K562 (cell line): ENCODE results near the gene DHDDS. TPM values are rescaled to one million over a fixed set of nuclear protein-coding genes. Genes with fewer than 3 reads are reported as not detected.

Experiments
- GABPB1 ChIP-seq: sonication (generic); formaldehyde crosslinking; IDR thresholded peaks from 2 replicates; pipeline ENCODE4 v1.8.0; 2022; ENCODE audit warnings: mild to moderate bottlenecking, missing genetic modification reagents
- MAFG ChIP-seq: fragments of 450-650 bp; conservative IDR thresholded peaks from 2 replicates; pipeline ENCODE4 v1.6.1; 2016; ENCODE audit warnings: missing genetic modification characterization, missing compliant biosample characterization
- MBD2 ChIP-seq: sonication (generic); IDR thresholded peaks from 2 replicates; pipeline ENCODE4 v1.6.1; 2016; ENCODE audit warnings: low read depth, borderline replicate concordance
- MTF1 ChIP-seq: fragments of 250-450 bp; sonication (Bioruptor Pico); IDR thresholded peaks from 2 replicates; pipeline ENCODE4 v1.9.0; 2021; ENCODE audit warnings: moderate library complexity, mild to moderate bottlenecking, inconsistent platforms, borderline replicate concordance
- PCBP1 ChIP-seq: fragments of 200-400 bp; formaldehyde crosslinking; IDR thresholded peaks from 2 replicates; pipeline ENCODE4 v1.6.1; 2018; ENCODE audit warnings: mild to moderate bottlenecking, low read depth, low read length; ENCODE audit not compliant: poor library complexity, severe bottlenecking
- POLR2A ChIP-seq: fragments of 450-650 bp; conservative IDR thresholded peaks from 2 replicates; pipeline ENCODE4 v1.6.1; 2016
- POLR2B ChIP-seq: fragments of 450-650 bp; IDR thresholded peaks from 2 replicates; pipeline ENCODE4 v1.6.1; 2018; ENCODE audit warnings: low read depth; ENCODE audit not compliant: partially characterized antibody
- PTRF ChIP-seq: fragments of 450-650 bp; IDR thresholded peaks from 2 replicates; pipeline ENCODE4 v1.6.1; 2016; ENCODE audit warnings: mild to moderate bottlenecking, missing genetic modification characterization, missing compliant biosample characterization
- RBM22 ChIP-seq: fragments of 200-400 bp; formaldehyde crosslinking; IDR thresholded peaks from 2 replicates; pipeline ENCODE4 v1.6.1; 2018; ENCODE audit warnings: low read length, low read depth; ENCODE audit not compliant: poor library complexity, severe bottlenecking
- SMARCA4 ChIP-seq: fragments of 450-650 bp; IDR thresholded peaks from 2 replicates; pipeline ENCODE4 v1.6.1; 2016
- TRIM28 ChIP-seq: fragments of 450-650 bp; IDR thresholded peaks from 2 replicates; pipeline ENCODE4 v1.6.1; 2017
- ZBTB8A ChIP-seq: fragments of 450-650 bp; IDR thresholded peaks from 2 replicates; pipeline ENCODE4 v1.6.1; 2018; ENCODE audit warnings: mild to moderate bottlenecking, moderate library complexity; ENCODE audit not compliant: partially characterized antibody
- ZNF212 ChIP-seq: fragments of 450-650 bp; formaldehyde crosslinking; IDR thresholded peaks from 2 replicates; pipeline ENCODE4 v1.4.0; 2020; ENCODE audit warnings: mild to moderate bottlenecking
- ZNF239 ChIP-seq: fragments of 250-450 bp; sonication (Bioruptor Pico); IDR thresholded peaks from 2 replicates; pipeline ENCODE4 v1.4.0; 2020; ENCODE audit warnings: mild to moderate bottlenecking
- ZNF764 ChIP-seq: fragments of 250-450 bp; sonication (Bioruptor Pico); IDR thresholded peaks from 2 replicates; pipeline ENCODE4 v1.4.0; 2020; ENCODE audit warnings: low read depth, mild to moderate bottlenecking, moderate library complexity
- polyA plus RNA-seq, 8 experiments: library from polyadenylated mRNA; depleted of rRNA in 4 of 8; stranded (reverse) in 5 of 8; unstranded in 3 of 8; fragments of >200 nt; fragmentation: Nextera tagmentation in 2 of 8; fragmentation: Illumina TruSeq in 1 of 8; extraction: Ambion mirVana in 2 of 8; extraction: Trizol in 1 of 8; gene quantifications; 2 replicates each; pipeline versions ENCODE4 v1.2.1 to v1.2.3, GENCODE V29; 2011 to 2014; ENCODE audit warnings: inconsistent platforms in 1 of 8, missing spikeins in 1 of 8
- total RNA-seq, 7 experiments: library from RNA; depleted of rRNA in 6 of 7; stranded (reverse); fragments of >200 nt in 6 of 7; fragmentation: Illumina TruSeq in 2 of 7; extraction: Trizol in 2 of 7; gene quantifications; 2 replicates each; pipeline versions ENCODE4 v1.2.1 to v1.2.3, GENCODE V29; 2011 to 2021; ENCODE audit warnings: low replicate concordance in 1 of 7
- TF ChIP-seq, protein P1 (sequence below): fragments of 450-650 bp; IDR thresholded peaks from 2 replicates; pipeline ENCODE4 v1.6.1; 2016; ENCODE audit warnings: mild to moderate bottlenecking
- TF ChIP-seq, protein P2 (sequence below), 2 experiments: fragments of 150-350 bp in 1 of 2; IDR thresholded peaks; 2 replicates each; pipeline ENCODE4 v1.6.1; 2012 to 2016; ENCODE audit warnings: low read depth in 2 of 2, low read length in 2 of 2, mild to moderate bottlenecking in 1 of 2, moderate library complexity in 1 of 2
- TF ChIP-seq, protein P3 (sequence below): fragments of 250-450 bp; sonication (Bioruptor Pico); IDR thresholded peaks from 2 replicates; pipeline ENCODE4 v1.5.1; 2021; ENCODE audit warnings: mild to moderate bottlenecking
- TF ChIP-seq, protein P4 (sequence below): fragments of 250-450 bp; sonication (Bioruptor Pico); IDR thresholded peaks from 2 replicates; pipeline ENCODE4 v1.5.0; 2021; ENCODE audit warnings: mild to moderate bottlenecking, borderline replicate concordance

Gene DHDDS
- total and polyA plus RNA-seq, 9 of the 15 experiments (the other 6 are each of a cell fraction or from before 2014, with no cell fraction given) = 33.3 to 55.0 (median 44.3) TPM

DNA sequence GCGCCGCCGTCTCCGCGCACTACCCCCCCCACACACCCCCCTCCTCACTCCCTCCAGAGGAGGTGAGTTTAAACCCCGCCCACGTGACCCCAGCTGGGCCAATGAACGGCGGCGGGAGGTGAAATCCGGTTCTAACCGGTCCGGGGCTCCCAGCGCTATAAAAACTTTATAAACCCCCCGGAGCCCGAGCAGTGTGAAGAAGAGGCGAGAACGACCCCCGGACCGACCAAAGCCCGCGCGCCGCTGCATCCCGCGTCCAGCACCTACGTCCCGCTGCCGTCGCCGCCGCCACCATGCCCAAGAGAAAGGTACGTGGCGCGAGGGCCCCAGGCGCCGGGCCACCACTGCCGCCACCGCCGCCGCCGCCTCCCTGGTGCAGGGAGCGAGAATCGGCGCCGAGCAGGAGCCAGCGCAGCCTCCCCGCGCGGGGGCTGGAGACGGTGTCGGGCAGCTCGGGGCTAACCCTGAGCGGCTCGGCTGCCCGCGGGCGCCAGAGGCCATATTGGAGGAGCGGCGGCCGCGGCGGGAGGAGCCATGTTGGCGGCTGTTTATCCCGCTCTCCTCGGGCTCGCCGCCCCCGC lies 40.3 kb downstream of the DHDDS start, which contains the start of gene HMGN2 (continued):
- TF ChIP-seq, protein P1, sequence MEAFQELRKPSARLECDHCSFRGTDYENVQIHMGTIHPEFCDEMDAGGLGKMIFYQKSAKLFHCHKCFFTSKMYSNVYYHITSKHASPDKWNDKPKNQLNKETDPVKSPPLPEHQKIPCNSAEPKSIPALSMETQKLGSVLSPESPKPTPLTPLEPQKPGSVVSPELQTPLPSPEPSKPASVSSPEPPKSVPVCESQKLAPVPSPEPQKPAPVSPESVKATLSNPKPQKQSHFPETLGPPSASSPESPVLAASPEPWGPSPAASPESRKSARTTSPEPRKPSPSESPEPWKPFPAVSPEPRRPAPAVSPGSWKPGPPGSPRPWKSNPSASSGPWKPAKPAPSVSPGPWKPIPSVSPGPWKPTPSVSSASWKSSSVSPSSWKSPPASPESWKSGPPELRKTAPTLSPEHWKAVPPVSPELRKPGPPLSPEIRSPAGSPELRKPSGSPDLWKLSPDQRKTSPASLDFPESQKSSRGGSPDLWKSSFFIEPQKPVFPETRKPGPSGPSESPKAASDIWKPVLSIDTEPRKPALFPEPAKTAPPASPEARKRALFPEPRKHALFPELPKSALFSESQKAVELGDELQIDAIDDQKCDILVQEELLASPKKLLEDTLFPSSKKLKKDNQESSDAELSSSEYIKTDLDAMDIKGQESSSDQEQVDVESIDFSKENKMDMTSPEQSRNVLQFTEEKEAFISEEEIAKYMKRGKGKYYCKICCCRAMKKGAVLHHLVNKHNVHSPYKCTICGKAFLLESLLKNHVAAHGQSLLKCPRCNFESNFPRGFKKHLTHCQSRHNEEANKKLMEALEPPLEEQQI = no peak
- TF ChIP-seq, protein P2, sequence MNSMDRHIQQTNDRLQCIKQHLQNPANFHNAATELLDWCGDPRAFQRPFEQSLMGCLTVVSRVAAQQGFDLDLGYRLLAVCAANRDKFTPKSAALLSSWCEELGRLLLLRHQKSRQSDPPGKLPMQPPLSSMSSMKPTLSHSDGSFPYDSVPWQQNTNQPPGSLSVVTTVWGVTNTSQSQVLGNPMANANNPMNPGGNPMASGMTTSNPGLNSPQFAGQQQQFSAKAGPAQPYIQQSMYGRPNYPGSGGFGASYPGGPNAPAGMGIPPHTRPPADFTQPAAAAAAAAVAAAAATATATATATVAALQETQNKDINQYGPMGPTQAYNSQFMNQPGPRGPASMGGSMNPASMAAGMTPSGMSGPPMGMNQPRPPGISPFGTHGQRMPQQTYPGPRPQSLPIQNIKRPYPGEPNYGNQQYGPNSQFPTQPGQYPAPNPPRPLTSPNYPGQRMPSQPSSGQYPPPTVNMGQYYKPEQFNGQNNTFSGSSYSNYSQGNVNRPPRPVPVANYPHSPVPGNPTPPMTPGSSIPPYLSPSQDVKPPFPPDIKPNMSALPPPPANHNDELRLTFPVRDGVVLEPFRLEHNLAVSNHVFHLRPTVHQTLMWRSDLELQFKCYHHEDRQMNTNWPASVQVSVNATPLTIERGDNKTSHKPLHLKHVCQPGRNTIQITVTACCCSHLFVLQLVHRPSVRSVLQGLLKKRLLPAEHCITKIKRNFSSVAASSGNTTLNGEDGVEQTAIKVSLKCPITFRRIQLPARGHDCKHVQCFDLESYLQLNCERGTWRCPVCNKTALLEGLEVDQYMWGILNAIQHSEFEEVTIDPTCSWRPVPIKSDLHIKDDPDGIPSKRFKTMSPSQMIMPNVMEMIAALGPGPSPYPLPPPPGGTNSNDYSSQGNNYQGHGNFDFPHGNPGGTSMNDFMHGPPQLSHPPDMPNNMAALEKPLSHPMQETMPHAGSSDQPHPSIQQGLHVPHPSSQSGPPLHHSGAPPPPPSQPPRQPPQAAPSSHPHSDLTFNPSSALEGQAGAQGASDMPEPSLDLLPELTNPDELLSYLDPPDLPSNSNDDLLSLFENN (IDR thresholded peaks at IDR 0.05; ENCODE audit: low read depth in 2 of 2, low read length in 2 of 2) = peak in 1 of 2 experiments; percentile 82; a peak in 2 of 4 replicates
- TF ChIP-seq PCBP1 = peak; percentile 84
- TF ChIP-seq MBD2 = no peak; the same call in 1 of the 2 replicates
- TF ChIP-seq PTRF (tag) = no peak
- TF ChIP-seq MAFG (tag) = no peak
- TF ChIP-seq RBM22 = no peak
- TF ChIP-seq GABPB1 (CRISPR knock-in tag) = no peak
- no peak for TF ChIP-seq SMARCA4
- TF ChIP-seq POLR2A = peak; percentile 96
- TF ChIP-seq MTF1 = no peak
- 0 out of 2 replicates have a peak, but pooled peaks have one; percentile 48 for TF ChIP-seq ZNF764 (CRISPR knock-in tag)
- no peak for TF ChIP-seq TRIM28
- no peak for TF ChIP-seq ZBTB8A
- TF ChIP-seq, protein P3, sequence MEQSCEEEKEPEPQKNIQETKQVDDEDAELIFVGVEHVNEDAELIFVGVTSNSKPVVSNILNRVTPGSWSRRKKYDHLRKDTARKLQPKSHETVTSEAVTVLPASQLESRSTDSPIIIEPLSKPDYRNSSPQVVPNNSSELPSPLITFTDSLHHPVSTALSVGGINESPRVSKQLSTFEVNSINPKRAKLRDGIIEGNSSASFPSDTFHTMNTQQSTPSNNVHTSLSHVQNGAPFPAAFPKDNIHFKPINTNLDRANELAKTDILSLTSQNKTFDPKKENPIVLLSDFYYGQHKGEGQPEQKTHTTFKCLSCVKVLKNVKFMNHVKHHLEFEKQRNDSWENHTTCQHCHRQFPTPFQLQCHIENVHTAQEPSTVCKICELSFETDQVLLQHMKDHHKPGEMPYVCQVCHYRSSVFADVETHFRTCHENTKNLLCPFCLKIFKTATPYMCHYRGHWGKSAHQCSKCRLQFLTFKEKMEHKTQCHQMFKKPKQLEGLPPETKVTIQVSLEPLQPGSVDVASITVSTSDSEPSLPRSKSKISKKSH = no peak
- TF ChIP-seq ZNF239 (CRISPR knock-in tag) = no peak
- no peak for TF ChIP-seq ZNF212
- TF ChIP-seq POLR2B = peak; percentile 81
- TF ChIP-seq, protein P4, sequence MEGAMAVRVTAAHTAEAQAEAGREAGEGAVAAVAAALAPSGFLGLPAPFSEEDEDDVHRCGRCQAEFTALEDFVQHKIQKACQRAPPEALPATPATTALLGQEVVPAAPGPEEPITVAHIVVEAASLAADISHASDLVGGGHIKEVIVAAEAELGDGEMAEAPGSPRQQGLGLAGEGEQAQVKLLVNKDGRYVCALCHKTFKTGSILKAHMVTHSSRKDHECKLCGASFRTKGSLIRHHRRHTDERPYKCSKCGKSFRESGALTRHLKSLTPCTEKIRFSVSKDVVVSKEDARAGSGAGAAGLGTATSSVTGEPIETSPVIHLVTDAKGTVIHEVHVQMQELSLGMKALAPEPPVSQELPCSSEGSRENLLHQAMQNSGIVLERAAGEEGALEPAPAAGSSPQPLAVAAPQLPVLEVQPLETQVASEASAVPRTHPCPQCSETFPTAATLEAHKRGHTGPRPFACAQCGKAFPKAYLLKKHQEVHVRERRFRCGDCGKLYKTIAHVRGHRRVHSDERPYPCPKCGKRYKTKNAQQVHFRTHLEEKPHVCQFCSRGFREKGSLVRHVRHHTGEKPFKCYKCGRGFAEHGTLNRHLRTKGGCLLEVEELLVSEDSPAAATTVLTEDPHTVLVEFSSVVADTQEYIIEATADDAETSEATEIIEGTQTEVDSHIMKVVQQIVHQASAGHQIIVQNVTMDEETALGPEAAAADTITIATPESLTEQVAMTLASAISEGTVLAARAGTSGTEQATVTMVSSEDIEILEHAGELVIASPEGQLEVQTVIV = no peak
